IPS DF 6.9 (cell line): ENCODE results near the gene KRT25.

Experiments used
- DNase-seq: peaks from one replicate; pipeline ENCODE4 v3.0.0-alpha.2; 2013; ENCODE audit warnings: low read depth, low spot score
- H3K27ac ChIP-seq: one replicate; pipeline ENCODE4 v1.5.1; 2013; ENCODE audit warnings: low read length, control low read depth
- H3K27me3 ChIP-seq: 2 replicates; pipeline ENCODE4 v1.6.1; 2013; ENCODE audit warnings: mild to moderate bottlenecking, low read length; ENCODE audit not compliant: control insufficient read depth, insufficient read depth
- H3K36me3 ChIP-seq: 2 replicates; pipeline ENCODE4 v1.6.1; 2013; ENCODE audit warnings: low read length; ENCODE audit not compliant: control insufficient read depth, insufficient read depth
- H3K4me1 ChIP-seq: 2 replicates; pipeline ENCODE4 v1.6.1; 2013; ENCODE audit warnings: low read length; ENCODE audit not compliant: control insufficient read depth, insufficient read depth
- H3K4me3 ChIP-seq: 2 replicates; pipeline ENCODE4 v1.5.1; 2013; ENCODE audit warnings: mild to moderate bottlenecking, low read length
- H3K9me3 ChIP-seq: 2 replicates; pipeline ENCODE4 v1.6.1; 2013; ENCODE audit warnings: low read length, inconsistent platforms; ENCODE audit not compliant: control insufficient read depth, insufficient read depth
- WGBS: extraction: QIAGEN DNeasy Blood & Tissue Kit; methylation state at CpG from one replicate; pipeline ENCODE4 v1.1.7; 2013; ENCODE audit warnings: mixed read lengths, missing lambda C conversion rate; ENCODE audit not compliant: insufficient read length, insufficient coverage; 5-methylcytosine and 5-hydroxymethylcytosine counted together

The KRT25 gene

GRCh38 chr17:40699853-40700252, 55.3 kb downstream of the KRT25 start:
- H3K9me3 ChIP-seq = no peaks in the 10 kb centered on the region
- no peak for DNase-seq
- H3K27ac ChIP-seq = no peak overlapping the region
- H3K4me1 ChIP-seq = no peaks in the 10 kb centered on the region
- WGBS = no CpG with 5 or more reads among the region's 5 CpGs
- H3K27me3 ChIP-seq = no peaks in the 10 kb centered on the region
- no peak overlapping the region for H3K4me3 ChIP-seq
- no peaks in the 10 kb centered on the region for H3K36me3 ChIP-seq

- no peak overlapping the region for H3K27ac ChIP-seq
- no CpG with 5 or more reads among the region's 9 CpGs for WGBS
- no peak for DNase-seq
- no peaks in the 10 kb centered on the region for H3K27me3 ChIP-seq
- H3K4me3 ChIP-seq = no peak overlapping the region
- H3K4me1 ChIP-seq = no peaks in the 10 kb centered on the region
- no peaks in the 10 kb centered on the region for H3K36me3 ChIP-seq
- H3K9me3 ChIP-seq = no peaks in the 10 kb centered on the region
Measured at GRCh38 chr17:40699371-40699770, 55.8 kb downstream of the KRT25 start.
